Mucosa of gallbladder (tissue), 1 donor: ENCODE measurements around the gene CARMIL3. TPM values are rescaled to one million over a fixed set of nuclear protein-coding genes. Genes with fewer than 3 reads are reported as not detected.
A peak's percentile ranks its signal among the peaks of the same experiment; 100 is the strongest.

Experiments used
- DNase-seq: peaks from one replicate; pipeline ENCODE4 v3.0.0-alpha.2; 2020; ENCODE audit warnings: low spot score
- total RNA-seq: library from RNA; stranded (reverse); gene quantifications from one replicate; pipeline ENCODE4 v1.2.1, GENCODE V29; 2021
- donor health status: DM: no; HTN: no; CAD: no.

The CARMIL3 gene
- total RNA-seq, 1 donor from 2014 or later: 1.6 TPM

- DNase-seq: no peak
Measured at GRCh38 chr14:24075485-24076301, 23.9 kb downstream of the CARMIL3 start.

- DNase-seq: no peak
Measured at GRCh38 chr14:24076302-24076601, 24.4 kb downstream of the CARMIL3 start.

GRCh38 chr14:24077086-24077485 lies 25.3 kb downstream of the CARMIL3 start:
- DNase-seq: no peak

- DNase-seq: no peak
Measured at GRCh38 chr14:24078146-24078545, 26.3 kb downstream of the CARMIL3 start.

- no peak for DNase-seq
Measured at GRCh38 chr14:24079491-24080141, 27.8 kb downstream of the CARMIL3 start.

GRCh38 chr14:24080142-24080530 lies 28.3 kb downstream of the CARMIL3 start:
- DNase-seq: no peak

- DNase-seq: peak; percentile 38
Measured at GRCh38 chr14:24080888-24081738, 29.3 kb downstream of the CARMIL3 start.

- DNase-seq: no peak
Measured at GRCh38 chr14:24081739-24082211, 30.0 kb downstream of the CARMIL3 start.

GRCh38 chr14:24082411-24083080 lies 30.7 kb downstream of the CARMIL3 start:
- no peak for DNase-seq

GRCh38 chr14:24083462-24083861 lies 31.7 kb downstream of the CARMIL3 start:
- no peak for DNase-seq

- DNase-seq: no peak
Measured at GRCh38 chr14:24084440-24084839, 32.6 kb downstream of the CARMIL3 start.

GRCh38 chr14:24085215-24085614 lies 33.4 kb downstream of the CARMIL3 start:
- DNase-seq: no peak

- DNase-seq: no peak
Measured at GRCh38 chr14:24086193-24086955, 34.6 kb downstream of the CARMIL3 start.

- DNase-seq: no peak
Measured at GRCh38 chr14:24087004-24087403, 35.2 kb downstream of the CARMIL3 start.

GRCh38 chr14:24088095-24088494 lies 36.3 kb downstream of the CARMIL3 start:
- DNase-seq: no peak

- no peak for DNase-seq
Measured at GRCh38 chr14:24089890-24090289, 38.1 kb downstream of the CARMIL3 start.

- no peak for DNase-seq
Measured at GRCh38 chr14:24092110-24092504, 40.3 kb downstream of the CARMIL3 start.

GRCh38 chr14:24092505-24093206 lies 40.8 kb downstream of the CARMIL3 start:
- no peak for DNase-seq

GRCh38 chr14:24093207-24093900 lies 41.5 kb downstream of the CARMIL3 start:
- DNase-seq: no peak
